SK-N-SH (cell line): Measurements from ENCODE around the gene UBE2L6. TPM values are rescaled to one million over a fixed set of nuclear protein-coding genes. Genes with fewer than 3 reads are reported as not detected.

Source experiments
- CTCF ChIA-PET: fragments of 300-600, 350-600 bp; formaldehyde crosslinking; extraction: SDS; loops from one replicate; lab custom pipeline; 2021; lab: Yijun Ruan, JAX
- POLR2A ChIA-PET: fragments of 350-600 bp; sonication (Branson Sonifier 250); formaldehyde crosslinking; extraction: SDS; loops from one replicate; lab custom pipeline; 2020; ENCODE audit warnings: antibody characterized with exemption, inconsistent platforms; lab: Yijun Ruan, JAX
- DNase-seq: peaks from one replicate; pipeline ENCODE4 v3.0.0; 2012
- H2AFZ ChIP-seq: fragments of 200-600 bp; sonication (generic); 2 replicates; pipeline ENCODE4 v1.8.1; 2016; ENCODE audit warnings: antibody characterized with exemption, mild to moderate bottlenecking, low read depth
- H3F3A ChIP-seq: fragments of 200-600 bp; sonication (generic); replicated peaks from 2 replicates; pipeline ENCODE3; 2016; ENCODE audit warnings: antibody characterized with exemption, mild to moderate bottlenecking; ENCODE audit not compliant: insufficient read depth
- H3K27ac ChIP-seq, 2 experiments: fragments of 200-500 bp in 1 of 2; fragments of 200-600 bp in 1 of 2; sonication (Bioruptor generic) in 1 of 2; sonication (generic), shearing (Covaris generic) in 1 of 2; 2 replicates each; pipeline versions ENCODE4 v1.5.1 to v1.6.1; 2014 to 2016; ENCODE audit warnings: low read depth in 2 of 2, inconsistent platforms in 1 of 2, low read length in 1 of 2, mild to moderate bottlenecking in 1 of 2, mixed read lengths in 1 of 2
- H3K27me3 ChIP-seq: fragments of 200-600 bp; sonication (generic), shearing (Covaris generic); 2 replicates; pipeline ENCODE4 v1.6.1; 2016; ENCODE audit warnings: mixed run types; ENCODE audit not compliant: insufficient read depth
- H3K36me3 ChIP-seq, 2 experiments: fragments of 200-500 bp in 1 of 2; fragments of 200-600 bp in 1 of 2; sonication (Bioruptor generic) in 1 of 2; sonication (generic) in 1 of 2; replicated peaks in 1 of 2; 2 replicates each; pipeline versions ENCODE3 to v1.5.1; 2014 to 2016; ENCODE audit warnings: low read length in 1 of 2, mild to moderate bottlenecking in 1 of 2; ENCODE audit not compliant: insufficient read depth in 2 of 2, control insufficient read depth in 1 of 2
- H3K4me1 ChIP-seq, 2 experiments: fragments of 200-500 bp in 1 of 2; fragments of 200-600 bp in 1 of 2; sonication (Bioruptor generic) in 1 of 2; sonication (generic), shearing (Covaris generic) in 1 of 2; 2 replicates each; pipeline versions ENCODE4 v1.5.1 to v1.6.1; 2014 to 2016; ENCODE audit warnings: low read depth in 1 of 2, low read length in 1 of 2, mixed run types in 1 of 2; ENCODE audit not compliant: insufficient read depth in 2 of 2, control insufficient read depth in 1 of 2
- H3K4me2 ChIP-seq: fragments of 200-600 bp; sonication (generic), shearing (Covaris generic); 2 replicates; pipeline ENCODE4 v1.6.1; 2017; ENCODE audit warnings: mixed run types
- H3K4me3 ChIP-seq, 2 experiments: fragments of 200-500 bp in 1 of 2; fragments of 200-600 bp in 1 of 2; sonication (Bioruptor generic) in 1 of 2; sonication (generic), shearing (Covaris generic) in 1 of 2; 2 replicates each; pipeline versions ENCODE4 v1.5.1 to v1.8.1; 2014 to 2016; ENCODE audit warnings: low read depth in 2 of 2, inconsistent platforms in 1 of 2, low read length in 1 of 2, mild to moderate bottlenecking in 1 of 2, mixed read lengths in 1 of 2, moderate library complexity in 1 of 2
- H3K79me2 ChIP-seq: fragments of 200-600 bp; sonication (generic); 2 replicates; pipeline ENCODE4 v1.8.1; 2017; ENCODE audit warnings: mild to moderate bottlenecking; ENCODE audit not compliant: insufficient read depth
- H3K9ac ChIP-seq: fragments of 200-600 bp; sonication (generic); 2 replicates; pipeline ENCODE4 v1.6.1; 2017; ENCODE audit warnings: mixed run types
- H3K9me2 ChIP-seq: fragments of 200-600 bp; sonication (generic); 2 replicates; pipeline ENCODE4 v1.6.1; 2017; ENCODE audit warnings: mixed run types
- H3K9me3 ChIP-seq: fragments of 200-600 bp; sonication (generic); 2 replicates; pipeline ENCODE4 v1.6.1; 2017; ENCODE audit warnings: mixed run types, mild to moderate bottlenecking, moderate library complexity
- H4K20me1 ChIP-seq: fragments of 200-600 bp; sonication (generic); 2 replicates; pipeline ENCODE4 v1.6.1; 2017; ENCODE audit warnings: mild to moderate bottlenecking, mixed run types; ENCODE audit not compliant: insufficient read depth
- FOXJ3 ChIP-seq: sonication (generic); formaldehyde crosslinking; IDR thresholded peaks from 2 replicates; pipeline ENCODE4 v1.5.1; 2020; ENCODE audit warnings: mild to moderate bottlenecking, missing genetic modification reagents
- GABPA ChIP-seq: IDR thresholded peaks from 2 replicates; pipeline ENCODE4 v1.4.0; 2012; ENCODE audit warnings: low read depth, mild to moderate bottlenecking
- RAD21 ChIP-seq: IDR thresholded peaks from 2 replicates; pipeline ENCODE4 v1.6.1; 2012; ENCODE audit warnings: mild to moderate bottlenecking, low read length
- SMC3 ChIP-seq: IDR thresholded peaks from 2 replicates; pipeline ENCODE4 v1.6.1; 2012; ENCODE audit warnings: low read depth, low read length, improper control_type of control experiment
- YY1 ChIP-seq: IDR thresholded peaks from 2 replicates; pipeline ENCODE4 v1.4.0; 2012; ENCODE audit warnings: low read depth, mild to moderate bottlenecking
- WGBS: methylation state at CpG from one replicate; pipeline ENCODE4 v1.1.6; 2017; ENCODE audit warnings: low lambda C conversion rate; 5-methylcytosine and 5-hydroxymethylcytosine counted together
- polyA plus RNA-seq, 3 experiments: library from polyadenylated mRNA; depleted of rRNA; stranded (reverse); fragments of >200 nt; gene quantifications; 2 replicates each; pipeline ENCODE4 v1.2.3, GENCODE V29; 2012
- TF ChIP-seq, protein P1 (sequence below): fragments of 200-600 bp; sonication (generic); IDR thresholded peaks from 2 replicates; pipeline ENCODE4 v1.6.1; 2017; ENCODE audit warnings: antibody characterized with exemption, mild to moderate bottlenecking, moderate library complexity
- TF ChIP-seq, protein P2 (sequence below): IDR thresholded peaks from 2 replicates; pipeline ENCODE4 v1.4.0; 2012; ENCODE audit warnings: low read depth
- TF ChIP-seq, protein P3 (sequence below): IDR thresholded peaks from 2 replicates; pipeline ENCODE4 v1.4.0; 2012; ENCODE audit warnings: low read depth, borderline replicate concordance

UBE2L6 gene
- polyA plus RNA-seq, 1 of the 3 experiments (the other 2 are of a cell fraction): 77.0 TPM

DNA sequence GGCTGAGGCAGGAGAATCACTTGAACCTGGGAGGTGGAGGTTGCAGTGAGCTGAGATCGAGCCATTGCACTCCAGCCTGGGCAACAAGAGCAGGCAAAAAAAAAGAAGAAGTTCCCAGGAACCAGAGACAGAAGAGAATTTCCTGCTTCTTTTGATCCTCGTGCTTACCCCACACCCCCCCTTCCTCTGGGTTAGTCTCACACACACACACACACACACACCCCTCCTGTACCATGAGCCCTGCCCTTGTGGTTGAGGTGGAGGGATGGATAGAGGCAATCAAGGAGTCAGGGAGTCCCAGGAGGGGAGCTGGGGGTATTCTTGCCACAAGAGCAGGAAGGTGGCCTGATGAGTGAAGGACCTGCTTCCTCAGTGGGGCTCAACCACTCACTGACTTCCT lies 4.1 kb upstream of the UBE2L6 start:
- POLR2A ChIA-PET: interaction anchor here (1.2 kb wide), 1 partner anchor 70 kb away, joined by 3 read pairs; no protein-coding TSS in a partner anchor
- H3K4me1 ChIP-seq: peaks cover 0 to 5% of the 10 kb centered on the region in 2 experiments; a peak in 1 of 4 replicates
- CTCF ChIA-PET: interaction anchor here (1.0 to 9.3 kb wide), 2 partner anchors 70 to 78 kb away, joined by 4 to 326 read pairs; partner anchors contain the start of gene YPEL4

DNA sequence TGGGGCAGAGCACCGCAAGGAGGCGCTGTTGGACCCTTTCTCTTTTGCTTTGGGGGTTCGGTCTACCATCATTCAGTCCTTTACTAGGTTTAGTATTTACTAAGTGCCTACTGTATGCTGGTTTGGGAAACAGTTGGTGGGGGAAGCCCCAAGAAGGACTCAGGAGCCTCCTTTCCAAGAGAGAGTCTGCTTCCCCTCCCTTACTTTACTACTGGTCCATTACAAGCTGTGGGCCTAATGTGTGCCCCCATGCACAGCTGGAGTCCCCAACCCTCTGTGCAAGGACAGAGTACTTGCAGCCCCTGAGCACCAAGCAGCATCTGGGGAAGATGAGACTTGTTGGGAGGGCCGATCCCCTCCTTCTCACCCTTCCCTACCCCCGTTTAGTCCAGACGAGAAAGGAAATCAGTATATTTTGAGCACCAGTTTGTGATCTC lies 876 bp upstream of the UBE2L6 start:
- no peaks in the 10 kb centered on the region for H3F3A ChIP-seq
- H3K36me3 ChIP-seq: no peaks in the 10 kb centered on the region
- DNase-seq: no peak
- H3K79me2 ChIP-seq: no peaks in the 10 kb centered on the region; the same call in 1 of the 2 replicates
- CTCF ChIA-PET: interaction anchor here (0.5 to 9.3 kb wide), 56 partner anchors 10 to 936 kb away, joined by 3 to 326 read pairs (median 6); partner anchors contain the start of genes CLP1, MED19, RTN4RL2 and SERPING1
- no peaks in the 10 kb centered on the region for H3K9me2 ChIP-seq
- 40% methylated on average over 6 of the region's 6 CpGs for WGBS
- H3K4me2 ChIP-seq: peak overlapping the region; percentile 95
- no peaks in the 10 kb centered on the region for H3K9me3 ChIP-seq
- TF ChIP-seq SMC3 (peak; percentile 81), RAD21 (peak; percentile 84), FOXJ3 (no peak)
- TF ChIP-seq, protein P1, sequence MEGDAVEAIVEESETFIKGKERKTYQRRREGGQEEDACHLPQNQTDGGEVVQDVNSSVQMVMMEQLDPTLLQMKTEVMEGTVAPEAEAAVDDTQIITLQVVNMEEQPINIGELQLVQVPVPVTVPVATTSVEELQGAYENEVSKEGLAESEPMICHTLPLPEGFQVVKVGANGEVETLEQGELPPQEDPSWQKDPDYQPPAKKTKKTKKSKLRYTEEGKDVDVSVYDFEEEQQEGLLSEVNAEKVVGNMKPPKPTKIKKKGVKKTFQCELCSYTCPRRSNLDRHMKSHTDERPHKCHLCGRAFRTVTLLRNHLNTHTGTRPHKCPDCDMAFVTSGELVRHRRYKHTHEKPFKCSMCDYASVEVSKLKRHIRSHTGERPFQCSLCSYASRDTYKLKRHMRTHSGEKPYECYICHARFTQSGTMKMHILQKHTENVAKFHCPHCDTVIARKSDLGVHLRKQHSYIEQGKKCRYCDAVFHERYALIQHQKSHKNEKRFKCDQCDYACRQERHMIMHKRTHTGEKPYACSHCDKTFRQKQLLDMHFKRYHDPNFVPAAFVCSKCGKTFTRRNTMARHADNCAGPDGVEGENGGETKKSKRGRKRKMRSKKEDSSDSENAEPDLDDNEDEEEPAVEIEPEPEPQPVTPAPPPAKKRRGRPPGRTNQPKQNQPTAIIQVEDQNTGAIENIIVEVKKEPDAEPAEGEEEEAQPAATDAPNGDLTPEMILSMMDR: peak; percentile 94; the same call in 1 of the 2 replicates
- TF ChIP-seq, protein P2, sequence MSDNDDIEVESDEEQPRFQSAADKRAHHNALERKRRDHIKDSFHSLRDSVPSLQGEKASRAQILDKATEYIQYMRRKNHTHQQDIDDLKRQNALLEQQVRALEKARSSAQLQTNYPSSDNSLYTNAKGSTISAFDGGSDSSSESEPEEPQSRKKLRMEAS: peak; percentile 58; the same call in 1 of the 2 replicates
- TF ChIP-seq, all 33 proteins: peak for 4
- peak overlapping the region; percentile 58 to 83; a peak in 3 of 4 replicates for H3K27ac ChIP-seq
- POLR2A ChIA-PET: interaction anchor here (1.0 to 2.8 kb wide), 6 partner anchors 30 to 81 kb away, joined by 3 to 24 read pairs (median 6); partner anchors contain the start of genes SERPING1 and YPEL4
- H3K9ac ChIP-seq: peak overlapping the region; percentile 79
- peak overlapping the region; percentile 99 for H2AFZ ChIP-seq
- H3K4me3 ChIP-seq: peak overlapping the region; percentile 82 to 96
- no peaks in the 10 kb centered on the region for H3K27me3 ChIP-seq
- H4K20me1 ChIP-seq: no peaks in the 10 kb centered on the region
- peaks cover 0 to 12% of the 10 kb centered on the region in 2 experiments; a peak in 1 of 4 replicates for H3K4me1 ChIP-seq

More for the DNA sequence above, 4.1 kb upstream of the UBE2L6 start:
- Histone ChIP-seq H3K4me3 (no peak overlapping the region), H3K79me2 (no peaks in the 10 kb centered on the region; the same call in 1 of the 2 replicates), H3F3A (no peaks in the 10 kb centered on the region), H3K36me3 (no peaks in the 10 kb centered on the region), H3K9ac (no peak overlapping the region), H3K4me2 (no peak overlapping the region), H3K9me2 (no peaks in the 10 kb centered on the region), H2AFZ (no peak overlapping the region), H3K27ac (no peak overlapping the region), H3K9me3 (no peaks in the 10 kb centered on the region), H3K27me3 (no peaks in the 10 kb centered on the region), H4K20me1 (no peaks in the 10 kb centered on the region)
- WGBS: 61% methylated on average over 2 of the region's 2 CpGs
- DNase-seq: no peak
- TF ChIP-seq GABPA (no peak), YY1 (no peak)
- TF ChIP-seq, protein P3, sequence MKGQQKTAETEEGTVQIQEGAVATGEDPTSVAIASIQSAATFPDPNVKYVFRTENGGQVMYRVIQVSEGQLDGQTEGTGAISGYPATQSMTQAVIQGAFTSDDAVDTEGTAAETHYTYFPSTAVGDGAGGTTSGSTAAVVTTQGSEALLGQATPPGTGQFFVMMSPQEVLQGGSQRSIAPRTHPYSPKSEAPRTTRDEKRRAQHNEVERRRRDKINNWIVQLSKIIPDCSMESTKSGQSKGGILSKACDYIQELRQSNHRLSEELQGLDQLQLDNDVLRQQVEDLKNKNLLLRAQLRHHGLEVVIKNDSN: no peak
- TF ChIP-seq, protein P2: no peak
